ENCODE results near the gene APMAP. TPM values are rescaled to one million over a fixed set of nuclear protein-coding genes. Genes with fewer than 3 reads are reported as not detected.

Gene APMAP
- total and polyA plus RNA-seq, 4 donors = 40.8 to 87.0 (median 62.9) TPM

GRCh38 chr20:24980291-24981053, 12.1 kb downstream of the APMAP start:
- no peak for DNase-seq
- peaks cover 0 to 8% (median 1%) of the 10 kb centered on the region in 4 donors for H3K9me3 ChIP-seq (ENCODE audit: control insufficient read depth in 4 of 4, insufficient read depth in 3 of 4, low read length in 3 of 4)
- no peak overlapping the region for H3K4me3 ChIP-seq
- TF ChIP-seq, protein P1, sequence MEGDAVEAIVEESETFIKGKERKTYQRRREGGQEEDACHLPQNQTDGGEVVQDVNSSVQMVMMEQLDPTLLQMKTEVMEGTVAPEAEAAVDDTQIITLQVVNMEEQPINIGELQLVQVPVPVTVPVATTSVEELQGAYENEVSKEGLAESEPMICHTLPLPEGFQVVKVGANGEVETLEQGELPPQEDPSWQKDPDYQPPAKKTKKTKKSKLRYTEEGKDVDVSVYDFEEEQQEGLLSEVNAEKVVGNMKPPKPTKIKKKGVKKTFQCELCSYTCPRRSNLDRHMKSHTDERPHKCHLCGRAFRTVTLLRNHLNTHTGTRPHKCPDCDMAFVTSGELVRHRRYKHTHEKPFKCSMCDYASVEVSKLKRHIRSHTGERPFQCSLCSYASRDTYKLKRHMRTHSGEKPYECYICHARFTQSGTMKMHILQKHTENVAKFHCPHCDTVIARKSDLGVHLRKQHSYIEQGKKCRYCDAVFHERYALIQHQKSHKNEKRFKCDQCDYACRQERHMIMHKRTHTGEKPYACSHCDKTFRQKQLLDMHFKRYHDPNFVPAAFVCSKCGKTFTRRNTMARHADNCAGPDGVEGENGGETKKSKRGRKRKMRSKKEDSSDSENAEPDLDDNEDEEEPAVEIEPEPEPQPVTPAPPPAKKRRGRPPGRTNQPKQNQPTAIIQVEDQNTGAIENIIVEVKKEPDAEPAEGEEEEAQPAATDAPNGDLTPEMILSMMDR (IDR thresholded peaks at IDR 0.05; ENCODE audit: control extremely low read depth, extremely low read depth) = no peak
- H3K36me3 ChIP-seq (ENCODE audit: control insufficient read depth in 4 of 4, insufficient read depth in 4 of 4, low read length in 4 of 4) = peaks cover 3 to 27% (median 19%) of the 10 kb centered on the region in 4 donors
- ATAC-seq (ENCODE audit: insufficient read depth, low FRiP score) = no peak
- no peak overlapping the region for H3K9ac ChIP-seq (ENCODE audit: insufficient read depth in 1 of 2, low read length in 2 of 2)
- no peak overlapping the region for H3K27ac ChIP-seq (ENCODE audit: low read depth in 1 of 2, low read length in 1 of 2)
- 87 to 93% methylated on average over 34 of the region's 34 CpGs for WGBS, 2 donors
- H3K27me3 ChIP-seq (ENCODE audit: control insufficient read depth in 3 of 3, insufficient read depth in 3 of 3, low read length in 2 of 3) = no peaks in the 10 kb centered on the region
- H3K4me1 ChIP-seq (ENCODE audit: control insufficient read depth in 5 of 5, insufficient read depth in 5 of 5, low read length in 5 of 5) = peaks cover 0 to 4% (median 0%) of the 10 kb centered on the region in 5 donors

- TF ChIP-seq, protein P1 (IDR thresholded peaks at IDR 0.05; ENCODE audit: control extremely low read depth, extremely low read depth) = no peak
- Histone ChIP-seq H3K27ac (ENCODE audit: low read depth in 1 of 2, low read length in 1 of 2) (no peak overlapping the region), H3K9ac (ENCODE audit: insufficient read depth in 1 of 2, low read length in 2 of 2) (no peak overlapping the region), H3K4me3 (no peak overlapping the region), H3K36me3 (ENCODE audit: control insufficient read depth in 4 of 4, insufficient read depth in 4 of 4, low read length in 4 of 4) (peaks cover 3 to 27% (median 19%) of the 10 kb centered on the region in 4 donors), H3K27me3 (ENCODE audit: control insufficient read depth in 3 of 3, insufficient read depth in 3 of 3, low read length in 2 of 3) (no peaks in the 10 kb centered on the region), H3K4me1 (ENCODE audit: control insufficient read depth in 5 of 5, insufficient read depth in 5 of 5, low read length in 5 of 5) (no peaks in the 10 kb centered on the region), H3K9me3 (ENCODE audit: control insufficient read depth in 4 of 4, insufficient read depth in 3 of 4, low read length in 3 of 4) (peaks cover 0 to 8% (median 1%) of the 10 kb centered on the region in 4 donors)
- ATAC-seq (ENCODE audit: insufficient read depth, low FRiP score) (no peak), DNase-seq (no peak)
- 97 to 98% methylated on average over 15 of the region's 15 CpGs for WGBS, 2 donors
Observed at GRCh38 chr20:24979036-24979960, 13.3 kb downstream of the APMAP start.

DNA sequence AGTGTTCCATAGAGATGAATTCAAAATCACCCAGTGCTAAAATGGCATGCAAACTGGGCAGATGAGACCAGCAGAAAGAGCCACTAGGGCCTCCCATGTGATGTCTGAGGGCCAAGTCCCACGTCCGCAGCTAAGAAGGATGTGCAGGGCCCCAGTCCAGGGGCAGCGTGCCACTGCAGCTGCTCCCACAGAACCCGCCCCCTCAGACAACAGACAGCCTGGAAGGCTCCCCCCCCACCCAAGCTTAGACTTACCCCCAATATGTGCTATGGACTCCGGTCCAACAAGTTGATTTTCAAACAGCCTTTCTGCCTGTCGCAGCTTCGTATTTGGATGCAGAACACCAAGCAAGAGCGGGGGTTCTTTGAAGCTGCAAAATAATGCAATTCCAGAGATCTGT, 14.0 kb downstream of the APMAP start:
- peaks cover 3 to 27% (median 21%) of the 10 kb centered on the region in 4 donors for H3K36me3 ChIP-seq (ENCODE audit: control insufficient read depth in 4 of 4, insufficient read depth in 4 of 4, low read length in 4 of 4)
- ATAC-seq (ENCODE audit: insufficient read depth, low FRiP score) = no peak
- DNase-seq = peak in 1 of 3 donors; percentile 6

More for the DNA sequence above, 14.0 kb downstream of the APMAP start:
- peaks cover 0 to 8% (median 1%) of the 10 kb centered on the region in 4 donors for H3K9me3 ChIP-seq (ENCODE audit: control insufficient read depth in 4 of 4, insufficient read depth in 3 of 4, low read length in 3 of 4)
- H3K27ac ChIP-seq (ENCODE audit: low read depth in 1 of 2, low read length in 1 of 2) = no peak overlapping the region
- H3K4me3 ChIP-seq = no peak overlapping the region
- 91% methylated on average over 8 of the region's 8 CpGs for whole genome bisulfite sequencing, 2 donors
- no peaks in the 10 kb centered on the region for H3K27me3 ChIP-seq (ENCODE audit: control insufficient read depth in 3 of 3, insufficient read depth in 3 of 3, low read length in 2 of 3)
- no peak overlapping the region for H3K9ac ChIP-seq (ENCODE audit: insufficient read depth in 1 of 2, low read length in 2 of 2)
- TF ChIP-seq, protein P1 (IDR thresholded peaks at IDR 0.05; ENCODE audit: control extremely low read depth, extremely low read depth) = no peak
- H3K4me1 ChIP-seq (ENCODE audit: control insufficient read depth in 5 of 5, insufficient read depth in 5 of 5, low read length in 5 of 5) = no peaks in the 10 kb centered on the region

All from lung (tissue), 12 donors.